HG02885 (cell line): ENCODE measurements around the gene EPHA1.

Source experiments
- ATAC-seq: cut with Tn5 transposase; IDR thresholded peaks from one replicate; pipeline ENCODE4 v1.9.1; 2021; ENCODE audit warnings: mild to moderate bottlenecking; ENCODE audit not compliant: unreplicated experiment, poor library complexity

EPHA1 gene

GRCh38 chr7:143358626-143359025 lies 50.0 kb downstream of the EPHA1 start:
- no peak for ATAC-seq

- ATAC-seq = no peak
These were observed 52.1 kb downstream of the EPHA1 start for GRCh38 chr7:143356414-143357050.

- no peak for ATAC-seq
These were observed 52.9 kb downstream of the EPHA1 start for GRCh38 chr7:143355450-143356385.

- ATAC-seq = no peak
These were observed 53.7 kb downstream of the EPHA1 start for GRCh38 chr7:143354965-143355364.

GRCh38 chr7:143354376-143354775 lies 54.3 kb downstream of the EPHA1 start:
- no peak for ATAC-seq

- no peak for ATAC-seq
These were observed 56.1 kb downstream of the EPHA1 start for GRCh38 chr7:143352531-143353002.

GRCh38 chr7:143351574-143351973 lies 57.1 kb downstream of the EPHA1 start:
- no peak for ATAC-seq

GRCh38 chr7:143351060-143351459 lies 57.6 kb downstream of the EPHA1 start:
- ATAC-seq = no peak

- ATAC-seq = no peak
These were observed 60.7 kb downstream of the EPHA1 start for GRCh38 chr7:143347950-143348349.

GRCh38 chr7:143346018-143346417 lies 62.6 kb downstream of the EPHA1 start:
- no peak for ATAC-seq

- peak; percentile 94 for ATAC-seq
These were observed 63.2 kb downstream of the EPHA1 start for GRCh38 chr7:143345428-143345900.

GRCh38 chr7:143343596-143343995 lies 65.1 kb downstream of the EPHA1 start:
- ATAC-seq = no peak

- no peak for ATAC-seq
These were observed 66.8 kb downstream of the EPHA1 start for GRCh38 chr7:143341842-143342241.
